Keratinocyte (primary cell): Measurements from ENCODE around the gene LAIR2.

Experiments used
- EZH2 ChIP-seq: IDR thresholded peaks from one replicate; pipeline ENCODE4 v1.6.1; 2012; ENCODE audit warnings: inconsistent platforms, mild to moderate bottlenecking, low read length, moderate library complexity
- TF ChIP-seq, protein P1 (sequence below), 3 experiments: IDR thresholded peaks in 1 of 3; conservative IDR thresholded peaks in 1 of 3; optimal IDR thresholded peaks in 1 of 3; 2 replicates in 2 of 3; 3 replicates in 1 of 3; pipeline versions ENCODE3 to v1.5.1; 2011; ENCODE audit warnings: low read length in 3 of 3, mild to moderate bottlenecking in 3 of 3, moderate library complexity in 2 of 3, control low read depth in 1 of 3, inconsistent platforms in 1 of 3; ENCODE audit not compliant: insufficient read depth in 2 of 3; ENCODE audit errors: extremely low read depth in 1 of 3

DNA sequence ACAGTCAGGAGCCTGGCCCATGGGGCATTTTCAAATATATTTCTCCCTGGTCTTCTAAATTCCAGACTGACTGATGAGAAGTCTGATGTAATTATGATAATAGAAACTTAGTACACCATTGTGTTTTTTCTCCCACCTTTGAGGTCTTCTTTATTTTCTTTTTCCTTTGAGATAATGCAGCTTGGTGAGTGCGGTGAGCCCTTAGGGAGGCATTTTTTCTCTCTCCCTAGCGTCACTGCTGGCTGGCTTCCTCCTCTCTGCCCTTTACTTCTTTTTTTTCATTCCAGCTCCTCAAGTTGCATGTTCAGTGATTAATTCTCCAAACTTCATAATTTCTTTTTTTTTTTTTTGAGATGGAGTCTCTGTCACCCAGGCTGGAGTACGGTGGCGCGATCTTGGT is 16.8 kb upstream of the LAIR2 start:
- no peak for TF ChIP-seq EZH2
- TF ChIP-seq, protein P1, sequence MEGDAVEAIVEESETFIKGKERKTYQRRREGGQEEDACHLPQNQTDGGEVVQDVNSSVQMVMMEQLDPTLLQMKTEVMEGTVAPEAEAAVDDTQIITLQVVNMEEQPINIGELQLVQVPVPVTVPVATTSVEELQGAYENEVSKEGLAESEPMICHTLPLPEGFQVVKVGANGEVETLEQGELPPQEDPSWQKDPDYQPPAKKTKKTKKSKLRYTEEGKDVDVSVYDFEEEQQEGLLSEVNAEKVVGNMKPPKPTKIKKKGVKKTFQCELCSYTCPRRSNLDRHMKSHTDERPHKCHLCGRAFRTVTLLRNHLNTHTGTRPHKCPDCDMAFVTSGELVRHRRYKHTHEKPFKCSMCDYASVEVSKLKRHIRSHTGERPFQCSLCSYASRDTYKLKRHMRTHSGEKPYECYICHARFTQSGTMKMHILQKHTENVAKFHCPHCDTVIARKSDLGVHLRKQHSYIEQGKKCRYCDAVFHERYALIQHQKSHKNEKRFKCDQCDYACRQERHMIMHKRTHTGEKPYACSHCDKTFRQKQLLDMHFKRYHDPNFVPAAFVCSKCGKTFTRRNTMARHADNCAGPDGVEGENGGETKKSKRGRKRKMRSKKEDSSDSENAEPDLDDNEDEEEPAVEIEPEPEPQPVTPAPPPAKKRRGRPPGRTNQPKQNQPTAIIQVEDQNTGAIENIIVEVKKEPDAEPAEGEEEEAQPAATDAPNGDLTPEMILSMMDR (optimal IDR thresholded peaks at IDR 0.05 in 1 of 3, IDR thresholded peaks at IDR 0.05 in 1 of 3, conservative IDR thresholded peaks at IDR 0.05 in 1 of 3; ENCODE audit: extremely low read depth in 1 of 3, insufficient read depth in 2 of 3, low read length in 3 of 3) = no peak
